Measurements from ENCODE around the gene ZNF678.

DNA sequence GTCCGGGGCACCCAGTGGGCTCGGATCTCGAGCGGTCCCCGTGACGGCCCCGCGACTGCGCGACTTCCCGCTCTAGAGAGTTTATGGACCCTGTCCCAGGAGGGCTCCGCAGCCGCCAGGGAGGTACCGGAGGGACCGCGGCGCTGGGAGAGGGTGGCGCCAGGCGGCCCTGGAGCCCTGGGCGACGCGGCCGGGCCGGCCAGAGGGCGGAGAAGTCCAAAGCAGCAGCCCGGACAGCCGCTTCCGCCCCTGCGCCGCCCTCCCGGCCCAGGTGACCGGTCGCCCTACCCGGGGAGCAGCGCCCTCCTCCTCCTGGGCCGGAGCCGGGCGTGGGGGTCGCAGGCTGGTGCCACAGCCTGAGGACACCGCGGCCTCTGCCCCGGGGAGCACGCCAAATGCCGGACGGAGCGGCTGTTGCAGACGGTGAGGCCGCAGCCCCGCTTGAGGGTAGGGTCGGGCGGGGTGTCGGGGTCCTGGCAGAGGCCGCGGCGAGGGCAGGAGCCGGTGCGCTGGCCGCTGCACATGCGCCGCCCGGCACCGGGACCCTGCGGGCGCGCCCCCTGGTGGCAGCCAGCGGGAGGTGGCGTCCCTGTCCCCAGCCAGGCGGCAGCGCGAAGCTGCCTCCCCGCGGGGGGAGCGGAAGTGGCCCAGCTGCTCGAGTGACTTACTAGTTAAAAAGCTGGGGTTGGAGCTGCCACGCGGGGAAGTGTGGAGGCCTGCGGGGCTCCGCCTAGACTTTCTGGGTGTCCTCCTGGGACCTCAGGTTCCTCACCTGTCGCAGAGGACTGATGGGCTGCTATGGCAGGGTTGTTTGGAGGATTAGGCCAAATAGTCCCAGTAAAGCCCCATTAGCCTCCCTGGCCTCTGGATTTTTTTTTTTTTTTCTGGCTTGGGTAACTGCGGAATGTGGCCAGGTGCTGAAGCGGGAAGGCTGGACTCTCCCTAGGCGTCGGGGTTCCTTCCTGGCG is 20.9 kb upstream of the ZNF678 start:
- TF ChIP-seq EZH2 (IDR thresholded peaks at IDR 0.05; ENCODE audit: insufficient read depth, poor library complexity, severe bottlenecking) (no peak), EZH2phosphoT487 (IDR thresholded peaks at IDR 0.05; ENCODE audit: insufficient read depth, low read depth) (no peak)

Data from GM23248 (cell line).